Measurements from ENCODE around the gene CRTC2. TPM values are rescaled to one million over a fixed set of nuclear protein-coding genes. Genes with fewer than 3 reads are reported as not detected.

CRTC2 gene
- total and polyA plus RNA-seq, 7 donors: 17.0 to 54.6 (median 31.3) TPM

DNA sequence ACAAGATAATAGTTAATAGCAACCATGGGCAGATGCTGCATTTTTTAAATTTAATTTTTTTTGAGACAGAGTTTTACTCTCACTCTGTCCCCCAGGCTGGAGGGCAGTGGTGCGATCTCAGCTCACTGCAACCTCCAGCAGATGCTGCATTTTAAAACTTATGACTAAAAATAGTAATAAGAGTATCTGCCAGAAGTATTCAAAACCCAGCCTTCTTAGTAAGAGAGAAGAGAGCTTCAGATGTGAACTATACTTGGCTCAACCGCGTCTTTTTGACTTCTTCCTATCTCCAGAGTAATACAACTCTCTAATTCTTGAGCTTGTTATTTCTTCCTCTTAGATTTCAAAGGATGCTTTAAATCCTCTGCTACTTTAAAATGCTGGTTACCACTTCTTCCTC, 36.8 kb upstream of the CRTC2 start:
- Histone ChIP-seq H3K9me3 (no peaks in the 10 kb centered on the region), H3K4me3 (no peak overlapping the region), H3K36me3 (ENCODE audit: insufficient read depth in 1 of 2, low read depth in 1 of 2) (peaks cover 10 to 47% of the 10 kb centered on the region in 2 donors), H3K27ac (no peak overlapping the region), H3K27me3 (ENCODE audit: insufficient read depth in 3 of 3, low read length in 2 of 3) (no peaks in the 10 kb centered on the region), H3K4me1 (peaks cover 25% of the 10 kb centered on the region)
- TF ChIP-seq, protein P1, sequence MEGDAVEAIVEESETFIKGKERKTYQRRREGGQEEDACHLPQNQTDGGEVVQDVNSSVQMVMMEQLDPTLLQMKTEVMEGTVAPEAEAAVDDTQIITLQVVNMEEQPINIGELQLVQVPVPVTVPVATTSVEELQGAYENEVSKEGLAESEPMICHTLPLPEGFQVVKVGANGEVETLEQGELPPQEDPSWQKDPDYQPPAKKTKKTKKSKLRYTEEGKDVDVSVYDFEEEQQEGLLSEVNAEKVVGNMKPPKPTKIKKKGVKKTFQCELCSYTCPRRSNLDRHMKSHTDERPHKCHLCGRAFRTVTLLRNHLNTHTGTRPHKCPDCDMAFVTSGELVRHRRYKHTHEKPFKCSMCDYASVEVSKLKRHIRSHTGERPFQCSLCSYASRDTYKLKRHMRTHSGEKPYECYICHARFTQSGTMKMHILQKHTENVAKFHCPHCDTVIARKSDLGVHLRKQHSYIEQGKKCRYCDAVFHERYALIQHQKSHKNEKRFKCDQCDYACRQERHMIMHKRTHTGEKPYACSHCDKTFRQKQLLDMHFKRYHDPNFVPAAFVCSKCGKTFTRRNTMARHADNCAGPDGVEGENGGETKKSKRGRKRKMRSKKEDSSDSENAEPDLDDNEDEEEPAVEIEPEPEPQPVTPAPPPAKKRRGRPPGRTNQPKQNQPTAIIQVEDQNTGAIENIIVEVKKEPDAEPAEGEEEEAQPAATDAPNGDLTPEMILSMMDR (IDR thresholded peaks at IDR 0.05): no peak
- intact Hi-C loops (cut with DNase I): loop anchor here in 1 of 2 donors (10.0 kb wide), 1 partner anchor 280 kb away; the partner anchor contains the start of gene HAX1
- DNase-seq (no peak), ATAC-seq (no peak)
- 70 to 82% (median 75%) methylated on average over 3 of the region's 3 CpGs for WGBS, 3 donors

DNA sequence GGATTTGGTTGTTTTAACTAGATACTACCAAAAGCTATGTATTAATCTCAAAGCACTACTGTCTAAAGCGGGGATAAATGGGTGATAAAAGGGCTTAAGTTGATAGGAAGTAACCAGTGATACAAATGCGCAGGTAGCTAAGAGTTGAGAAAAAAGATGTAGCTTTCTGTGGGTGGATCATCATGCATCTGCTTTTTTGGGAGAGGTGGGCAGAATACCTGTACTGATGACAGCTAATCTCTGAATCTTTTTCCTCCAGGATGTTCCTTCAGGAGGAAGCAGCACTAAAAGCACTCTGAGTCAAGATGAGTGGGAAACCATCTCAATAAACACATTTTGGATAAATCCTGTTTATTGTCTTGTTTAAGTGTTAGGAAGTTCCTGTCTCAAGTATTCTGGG, 33.4 kb upstream of the CRTC2 start:
- intact Hi-C loops (cut with DNase I): loop anchor here in 1 of 2 donors (10.0 kb wide), 1 partner anchor 283 kb away; the partner anchor contains the start of gene HAX1
- TF ChIP-seq, protein P1 (IDR thresholded peaks at IDR 0.05): no peak
- peaks cover 10 to 47% of the 10 kb centered on the region in 2 donors for H3K36me3 ChIP-seq (ENCODE audit: insufficient read depth in 1 of 2, low read depth in 1 of 2)
- 95 to 100% (median 99%) methylated on average over 2 of the region's 2 CpGs for WGBS, 3 donors
- peaks cover 25% of the 10 kb centered on the region for H3K4me1 ChIP-seq
- peak overlapping the region; percentile 98 for H3K27ac ChIP-seq
- no peaks in the 10 kb centered on the region for H3K9me3 ChIP-seq
- H3K4me3 ChIP-seq: peak overlapping the region; percentile 93
- H3K27me3 ChIP-seq (ENCODE audit: insufficient read depth in 3 of 3, low read length in 2 of 3): no peaks in the 10 kb centered on the region
- no peak for DNase-seq
- ATAC-seq: no peak

DNA sequence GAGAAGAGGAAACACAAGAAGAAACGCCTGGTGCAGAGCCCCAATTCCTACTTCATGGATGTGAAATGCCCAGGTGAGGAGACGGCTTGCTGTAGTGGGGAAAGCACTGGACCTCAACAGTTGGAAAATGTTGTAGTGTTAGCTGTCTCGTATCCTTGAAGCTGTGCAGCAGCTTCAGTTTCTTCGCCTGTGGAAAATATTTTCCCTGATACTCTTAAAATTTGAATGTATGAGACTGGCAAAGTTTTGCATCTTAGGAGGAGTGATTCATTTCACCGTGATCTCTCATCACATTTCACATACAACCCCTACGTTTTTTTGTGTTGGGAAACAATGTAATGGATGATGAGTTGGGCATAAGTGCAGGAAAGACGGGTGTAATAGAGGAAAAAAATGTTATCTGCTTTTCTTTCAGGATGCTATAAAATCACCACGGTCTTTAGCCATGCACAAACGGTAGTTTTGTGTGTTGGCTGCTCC, 32.8 kb upstream of the CRTC2 start:
- H3K9me3 ChIP-seq: no peaks in the 10 kb centered on the region
- H3K4me3 ChIP-seq: peak overlapping the region; percentile 93
- peak overlapping the region; percentile 98 for H3K27ac ChIP-seq
- intact Hi-C loops (cut with DNase I): loop anchor here in 1 of 2 donors (10.0 kb wide), 1 partner anchor 284 kb away; the partner anchor contains the start of gene HAX1
- H3K4me1 ChIP-seq: peaks cover 25% of the 10 kb centered on the region
- ATAC-seq (no peak), DNase-seq (no peak)
- WGBS, 3 donors: 8% methylated on average over 9 of the region's 9 CpGs
- H3K36me3 ChIP-seq (ENCODE audit: insufficient read depth in 1 of 2, low read depth in 1 of 2): peaks cover 10 to 47% of the 10 kb centered on the region in 2 donors
- H3K27me3 ChIP-seq (ENCODE audit: insufficient read depth in 3 of 3, low read length in 2 of 3): no peaks in the 10 kb centered on the region
- TF ChIP-seq, protein P1 (IDR thresholded peaks at IDR 0.05): no peak

DNA sequence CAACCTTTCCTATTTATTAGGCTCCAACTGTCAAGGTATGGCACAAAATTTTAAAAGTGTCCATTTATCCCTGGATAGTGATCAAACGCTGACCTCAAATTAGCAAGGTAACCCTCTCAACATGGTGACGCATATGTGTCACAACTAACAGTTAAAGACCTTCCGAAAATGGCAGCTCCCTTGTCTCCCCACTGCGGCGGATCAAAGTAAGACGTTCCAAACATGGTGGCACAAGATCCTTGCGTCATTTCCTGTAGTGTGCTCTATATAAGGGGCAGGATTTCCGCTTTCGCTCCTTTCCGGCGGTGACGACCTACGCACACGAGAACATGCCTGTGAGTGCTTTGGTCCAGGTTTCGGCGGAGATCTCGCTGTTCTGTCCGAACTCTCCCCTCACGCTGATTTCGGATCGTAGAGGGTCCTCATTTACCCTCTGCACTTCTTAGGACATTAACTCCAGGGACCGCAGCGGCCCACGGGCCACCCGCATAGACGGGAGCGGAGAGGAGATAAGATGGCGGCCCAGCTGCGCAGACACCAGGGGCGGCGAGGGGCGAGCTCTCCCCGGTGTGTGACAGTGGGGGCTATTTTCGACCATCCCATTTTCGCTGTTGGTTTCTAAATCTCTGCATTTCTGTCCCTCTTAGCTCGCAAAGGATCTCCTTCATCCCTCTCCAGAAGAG, 32.2 kb upstream of the CRTC2 start, which contains the start of gene RPS27:
Gene RPS27 (plus strand): TSS at position 295 of the 683 bp plus-strand sequence. CDS start 35 bp downstream, at position 330.
- Histone ChIP-seq H3K4me3 (peak within 1 kb of the TSS; percentile 93), H3K4me1 (peaks cover 25% of the 10 kb centered on the region), H3K9me3 (no peaks in the 10 kb centered on the region), H3K27ac (peak within 1 kb of the TSS; percentile 98), H3K27me3 (ENCODE audit: insufficient read depth in 3 of 3, low read length in 2 of 3) (no peaks in the 10 kb centered on the region), H3K36me3 (ENCODE audit: insufficient read depth in 1 of 2, low read depth in 1 of 2) (peaks cover 10 to 45% of the 10 kb centered on the region in 2 donors)
- peak; percentile 86 to 93 for DNase-seq
- TF ChIP-seq, protein P1 (IDR thresholded peaks at IDR 0.05): no peak
- ATAC-seq: peak; percentile 82 to 85 (median 84)
- intact Hi-C loops (cut with DNase I): loop anchor here in 1 of 2 donors (10.0 kb wide), 1 partner anchor 284 kb away; the partner anchor contains the start of gene HAX1
- 0 to 1% (median 0%) methylated on average over 36 of the region's 36 CpGs for WGBS, 3 donors

Measured in psoas muscle (tissue), 8 donors.